ENCODE results near the gene CAVIN3. TPM values are rescaled to one million over a fixed set of nuclear protein-coding genes. Genes with fewer than 3 reads are reported as not detected.

Gene CAVIN3
- total and polyA plus RNA-seq, 10 of the 15 experiments (the other 5 are each of a cell fraction or from before 2014, with no cell fraction given): 0.05 to 13.9 (median 4.5) TPM

- TF ChIP-seq E4F1 (IDR thresholded peaks at IDR 0.05; ENCODE audit: borderline replicate concordance, partially characterized antibody) (no peak), BHLHE40 (IDR thresholded peaks at IDR 0.05; ENCODE audit: borderline replicate concordance in 1 of 2, low read depth in 2 of 2, low read length in 1 of 2) (no peak)
Measured at GRCh38 chr11:6284250-6284649, 36.1 kb downstream of the CAVIN3 start (continued).

- Histone ChIP-seq H3K4me2 (ENCODE audit: control insufficient read depth, insufficient read depth) (no peak overlapping the region), H3K4me3 (no peak overlapping the region), H3K9ac (ENCODE audit: control insufficient read depth, insufficient read depth, low read length) (no peak overlapping the region), H3K27ac (ENCODE audit: control insufficient read depth, insufficient read depth) (no peak overlapping the region), H4K20me1 (ENCODE audit: control insufficient read depth, insufficient read depth) (no peaks in the 10 kb centered on the region), H3K4me1 (ENCODE audit: control insufficient read depth, insufficient read depth, low read length) (no peaks in the 10 kb centered on the region), H3K9me3 (replicated peaks; ENCODE audit: control insufficient read depth, insufficient read depth, low read length) (no peaks in the 10 kb centered on the region), H3K79me2 (ENCODE audit: control insufficient read depth, insufficient read depth, low read length) (no peaks in the 10 kb centered on the region), H3K27me3 (replicated peaks in 1 of 2; ENCODE audit: control insufficient read depth in 2 of 2, insufficient read depth in 2 of 2, low read length in 1 of 2) (peaks cover 2 to 4% of the 10 kb centered on the region in 2 experiments; a peak in 3 of 4 replicates), H3K36me3 (ENCODE audit: control insufficient read depth in 2 of 2, insufficient read depth in 2 of 2, low read length in 1 of 2) (no peaks in the 10 kb centered on the region), H2AFZ (ENCODE audit: control insufficient read depth, low read depth, low read length) (no peak overlapping the region)
- ChIA-PET SMC1A (ENCODE audit: uncharacterized antibody, unreplicated experiment) (interaction anchor here (0.8 kb wide), 1 partner anchor 71 kb away, joined by 3 read pairs; no protein-coding TSS in a partner anchor), CTCF (interaction anchor here (1.0 to 2.6 kb wide), 4 partner anchors 16 to 95 kb away, joined by 3 to 12 read pairs (median 4); no protein-coding TSS in a partner anchor), POLR2A (no interaction called here), RAD21 (ENCODE audit: unreplicated experiment) (no interaction called here)
- 6% methylated on average over 4 of the region's 4 CpGs for WGBS (ENCODE audit: insufficient coverage, insufficient replicate concordance, low lambda C conversion rate, missing lambda C conversion rate)
- intact Hi-C loops (cut with micrococcal nuclease; ENCODE audit: unreplicated experiment) (no loop called here), in situ Hi-C loops (cut with MboI) (no loop called here)
- BruUV-seq (replicated peaks): no TSS peak
- no peak for ATAC-seq
- TF ChIP-seq NR2F1 (conservative IDR thresholded peaks at IDR 0.05): no peak
- TF ChIP-seq PAX5 (IDR thresholded peaks at IDR 0.05; ENCODE audit: borderline replicate concordance, low read depth, low read length): no peak
- TF ChIP-seq EP300 (IDR thresholded peaks at IDR 0.05; ENCODE audit: borderline replicate concordance in 1 of 2, control insufficient read depth in 1 of 2, low read depth in 2 of 2, low read length in 2 of 2): no peak
- no peak for TF ChIP-seq ESRRA (IDR thresholded peaks at IDR 0.05; ENCODE audit: low read length)
- TF ChIP-seq NR2C1 (IDR thresholded peaks at IDR 0.05): no peak
- no peak for TF ChIP-seq DPF2 (IDR thresholded peaks at IDR 0.05)
- TF ChIP-seq RUNX3 (IDR thresholded peaks at IDR 0.05; ENCODE audit: low read length): no peak
- no peak for TF ChIP-seq CUX1 (IDR thresholded peaks at IDR 0.05; ENCODE audit: insufficient replicate concordance, low read depth, low read length)
- no peak for TF ChIP-seq TCF7 (IDR thresholded peaks at IDR 0.05; ENCODE audit: borderline replicate concordance)
- no peak for TF ChIP-seq BHLHE40 (IDR thresholded peaks at IDR 0.05; ENCODE audit: borderline replicate concordance in 1 of 2, low read depth in 2 of 2, low read length in 1 of 2)
- DNase-seq (ENCODE audit: low read depth, low spot score): no peak
- FAIRE-seq: no peak
Measured at GRCh38 chr11:6283453-6284023, 36.8 kb downstream of the CAVIN3 start.
